HepG2 (cell line): ENCODE data around the gene PPP1R27. TPM values are rescaled to one million over a fixed set of nuclear protein-coding genes. Genes with fewer than 3 reads are reported as not detected.
A peak's percentile ranks its signal among the peaks of the same experiment; 100 is the strongest.

Experiments
- CSRNP1 ChIP-seq: sonication (generic); formaldehyde crosslinking; IDR thresholded peaks from 2 replicates; pipeline ENCODE4 v1.8.1; 2023; ENCODE audit warnings: mild to moderate bottlenecking, missing genetic modification reagents
- CTCF ChIP-seq: sonication (generic); formaldehyde crosslinking; IDR thresholded peaks from 2 replicates; pipeline ENCODE4 v1.5.0; 2020; ENCODE audit warnings: mild to moderate bottlenecking, missing genetic modification reagents, moderate library complexity
- GABPA ChIP-seq, 2 experiments: IDR thresholded peaks; 2 replicates each; pipeline ENCODE4 v1.6.1; 2011 to 2016; ENCODE audit warnings: low read depth in 2 of 2, low read length in 1 of 2, missing biosample characterization in 1 of 2, missing genetic modification characterization in 1 of 2
- GTF2F1 ChIP-seq: fragments of 150-350 bp; IDR thresholded peaks from 2 replicates; pipeline ENCODE4 v1.6.1; 2014; ENCODE audit warnings: low read length
- HDAC2 ChIP-seq: sonication (generic); formaldehyde crosslinking; IDR thresholded peaks from 2 replicates; pipeline ENCODE4 v1.4.0; 2020; ENCODE audit warnings: missing genetic modification reagents
- NR2F1 ChIP-seq, 2 experiments: fragments of 450-650 bp in 1 of 2; formaldehyde crosslinking in 1 of 2; IDR thresholded peaks; 2 replicates each; pipeline versions ENCODE4 v1.5.0 to v1.6.1; 2016 to 2020; ENCODE audit warnings: mild to moderate bottlenecking in 1 of 2, missing compliant biosample characterization in 1 of 2, missing genetic modification reagents in 1 of 2, moderate library complexity in 1 of 2
- ONECUT2 ChIP-seq: sonication (generic); formaldehyde crosslinking; IDR thresholded peaks from 2 replicates; pipeline ENCODE4 v1.4.0; 2020; ENCODE audit warnings: missing genetic modification reagents
- PAXIP1 ChIP-seq: sonication (generic); formaldehyde crosslinking; conservative IDR thresholded peaks from 2 replicates; pipeline ENCODE4 v1.4.0; 2020; ENCODE audit warnings: mild to moderate bottlenecking, missing genetic modification reagents, moderate library complexity
- POLR2A ChIP-seq, 2 experiments: IDR thresholded peaks; 2 replicates each; pipeline ENCODE4 v1.6.1; 2011; ENCODE audit warnings: low read depth in 2 of 2, low read length in 2 of 2, mild to moderate bottlenecking in 1 of 2, moderate library complexity in 1 of 2; ENCODE audit not compliant: insufficient read depth in 1 of 2
- PRPF4 ChIP-seq: fragments of 200-400 bp; formaldehyde crosslinking; IDR thresholded peaks from 2 replicates; pipeline ENCODE4 v1.6.1; 2016; ENCODE audit warnings: low read length, low read depth; ENCODE audit not compliant: poor library complexity, severe bottlenecking
- RFX5 ChIP-seq: IDR thresholded peaks from 2 replicates; pipeline ENCODE4 v1.6.1; 2011; ENCODE audit warnings: low read depth, low read length, improper control_type of control experiment
- SMC3 ChIP-seq: IDR thresholded peaks from 2 replicates; pipeline ENCODE4 v1.6.1; 2011; ENCODE audit warnings: low read length, improper control_type of control experiment
- SNAPC2 ChIP-seq: sonication (generic); formaldehyde crosslinking; IDR thresholded peaks from 2 replicates; pipeline ENCODE4 v1.8.1; 2022; ENCODE audit warnings: mild to moderate bottlenecking, missing genetic modification reagents
- SNAPC5 ChIP-seq: sonication (generic); formaldehyde crosslinking; IDR thresholded peaks from 2 replicates; pipeline ENCODE4 v1.8.1; 2023; ENCODE audit warnings: mild to moderate bottlenecking, missing genetic modification reagents, borderline replicate concordance
- SRSF1 ChIP-seq: fragments of 200-400 bp; formaldehyde crosslinking; optimal IDR thresholded peaks from 2 replicates; pipeline ENCODE3; 2017; ENCODE audit warnings: mild to moderate bottlenecking, low read depth, low read length, moderate library complexity
- TCF7L2 ChIP-seq: IDR thresholded peaks from 2 replicates; pipeline ENCODE4 v1.6.1; 2011; ENCODE audit warnings: mild to moderate bottlenecking, low read depth, low read length, moderate library complexity
- ZC3H13 ChIP-seq: sonication (generic); formaldehyde crosslinking; IDR thresholded peaks from 2 replicates; pipeline ENCODE4 v1.8.1; 2023; ENCODE audit warnings: mild to moderate bottlenecking, missing genetic modification reagents, moderate library complexity
- ZFYVE20 ChIP-seq: sonication (generic); formaldehyde crosslinking; IDR thresholded peaks from 2 replicates; pipeline ENCODE4 v1.8.0; 2023; ENCODE audit warnings: low read depth, mild to moderate bottlenecking, moderate library complexity, missing genetic modification reagents, borderline replicate concordance
- ZNF180 ChIP-seq: sonication (generic); formaldehyde crosslinking; IDR thresholded peaks from 2 replicates; pipeline ENCODE4 v1.4.0; 2020; ENCODE audit warnings: low read depth, missing genetic modification reagents, borderline replicate concordance
- ZNF274 ChIP-seq: sonication (generic); formaldehyde crosslinking; IDR thresholded peaks from 2 replicates; pipeline ENCODE4 v1.5.1; 2020; ENCODE audit warnings: mild to moderate bottlenecking, missing genetic modification reagents
- ZNF382 ChIP-seq: sonication (generic); formaldehyde crosslinking; IDR thresholded peaks from 2 replicates; pipeline ENCODE4 v1.5.0; 2020; ENCODE audit warnings: missing genetic modification reagents, mild to moderate bottlenecking, borderline replicate concordance
- ZNF430 ChIP-seq: sonication (generic); formaldehyde crosslinking; IDR thresholded peaks from 2 replicates; pipeline ENCODE4 v1.9.0; 2021; ENCODE audit warnings: mild to moderate bottlenecking, missing genetic modification reagents
- ZNF543 ChIP-seq: sonication (generic); formaldehyde crosslinking; IDR thresholded peaks from 2 replicates; pipeline ENCODE4 v1.4.0; 2020; ENCODE audit warnings: mild to moderate bottlenecking, missing genetic modification reagents
- polyA plus RNA-seq, 8 experiments: library from polyadenylated mRNA; depleted of rRNA in 3 of 8; stranded (reverse) in 7 of 8; unstranded in 1 of 8; fragments of >200 nt; fragmentation: Illumina TruSeq in 4 of 8; extraction: Trizol in 4 of 8; gene quantifications; 2 replicates each; pipeline versions ENCODE4 v1.2.1 to v1.2.3, GENCODE V29; 2011 to 2016; ENCODE audit warnings: low read depth in 4 of 8, missing spikeins in 1 of 8, mixed read lengths in 1 of 8; ENCODE audit not compliant: insufficient read depth in 1 of 8
- total RNA-seq, 5 experiments: library from RNA; depleted of rRNA; stranded (reverse); fragments of >200 nt; fragmentation: Illumina TruSeq; extraction: Trizol; gene quantifications; 2 replicates each; pipeline ENCODE4 v1.2.3, GENCODE V29; 2016; ENCODE audit warnings: low read depth in 1 of 5

Gene PPP1R27
- total and polyA plus RNA-seq, 2 of the 13 experiments (the other 11 are each of a cell fraction or from before 2014, with no cell fraction given), result 0.17 to 1.00 TPM

- TF ChIP-seq SMC3, result peak; percentile 18; the same call in 1 of the 2 replicates
- no peak for TF ChIP-seq SRSF1
- no peak for TF ChIP-seq TCF7L2
- no peak for TF ChIP-seq GTF2F1
- 0 out of 2 replicates have a peak, but pooled peaks have one; percentile 42 for TF ChIP-seq ZNF274
- peak; percentile 56 for TF ChIP-seq CTCF (CRISPR knock-in tag)
- TF ChIP-seq ZC3H13 (CRISPR knock-in tag), result 0 out of 2 replicates have a peak, but pooled peaks have one; percentile 53
- TF ChIP-seq NR2F1 (CRISPR knock-in tag; IDR thresholded peaks at IDR 0.05), result no peak
- no peak for TF ChIP-seq ZNF430 (CRISPR knock-in tag)
- 0 out of 2 replicates have a peak, but pooled peaks have one; percentile 42 for TF ChIP-seq CSRNP1 (CRISPR knock-in tag)
- TF ChIP-seq ZNF543, result no peak
- no peak for TF ChIP-seq SNAPC5 (CRISPR knock-in tag)
- TF ChIP-seq GABPA (IDR thresholded peaks at IDR 0.05; ENCODE audit: low read depth, low read length), result peak; percentile 13; the same call in 1 of the 2 replicates
- no peak for TF ChIP-seq GABPA (CRISPR knock-in tag; IDR thresholded peaks at IDR 0.05; ENCODE audit: low read depth)
- no peak for TF ChIP-seq RFX5
- TF ChIP-seq ZFYVE20, result no peak
- no peak for TF ChIP-seq ZNF382
- TF ChIP-seq ZNF180, result no peak
- no peak for TF ChIP-seq PAXIP1 (CRISPR knock-in tag)
- peak; percentile 59; the same call in 1 of the 2 replicates for TF ChIP-seq SNAPC2
- TF ChIP-seq POLR2A (IDR thresholded peaks at IDR 0.05; ENCODE audit: insufficient read depth in 1 of 2, low read depth in 2 of 2, low read length in 2 of 2), result peak; percentile 46 to 56; a peak in 2 of 4 replicates
- no peak for TF ChIP-seq PRPF4
- no peak for TF ChIP-seq HDAC2
- no peak for TF ChIP-seq ONECUT2
Measured at GRCh38 chr17:81854974-81855774, 20.3 kb upstream of the PPP1R27 start (continued).
